Stimulated activated naive CD4-positive, alpha-beta T cell treated with Interleukin-2 at 50 U/mL for 16 hours (primary cell): Measurements from ENCODE around the gene PLEKHG7.

Experiments
- DNase-seq: peaks from one replicate; lab custom pipeline; 2025; lab: John Stamatoyannopoulos, UW

PLEKHG7 gene

GRCh38 chr12:92802906-92803305 lies 100.1 kb downstream of the PLEKHG7 start:
- DNase-seq, result no peak

- DNase-seq, result no peak
These were observed 101.1 kb downstream of the PLEKHG7 start for GRCh38 chr12:92803903-92804302.

DNA sequence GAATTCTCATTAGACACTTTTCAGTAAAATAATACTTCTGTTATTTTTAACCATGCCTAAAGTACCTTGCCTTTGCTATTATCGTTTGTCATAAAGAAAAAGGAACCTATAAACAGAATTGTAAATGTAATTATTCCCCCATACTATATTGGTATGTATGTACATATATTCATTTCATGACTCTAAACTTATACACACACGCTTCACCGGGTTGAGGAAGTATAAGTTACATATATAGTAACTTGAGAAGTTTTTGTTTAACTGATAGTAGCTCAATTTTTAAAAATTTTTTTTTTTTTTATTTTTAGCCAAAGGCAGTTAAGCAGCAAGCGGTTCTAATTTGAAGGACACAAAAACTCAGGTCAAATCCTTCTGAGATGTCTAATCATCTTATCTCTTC lies 107.6 kb downstream of the PLEKHG7 start:
- DNase-seq, result no peak

DNA sequence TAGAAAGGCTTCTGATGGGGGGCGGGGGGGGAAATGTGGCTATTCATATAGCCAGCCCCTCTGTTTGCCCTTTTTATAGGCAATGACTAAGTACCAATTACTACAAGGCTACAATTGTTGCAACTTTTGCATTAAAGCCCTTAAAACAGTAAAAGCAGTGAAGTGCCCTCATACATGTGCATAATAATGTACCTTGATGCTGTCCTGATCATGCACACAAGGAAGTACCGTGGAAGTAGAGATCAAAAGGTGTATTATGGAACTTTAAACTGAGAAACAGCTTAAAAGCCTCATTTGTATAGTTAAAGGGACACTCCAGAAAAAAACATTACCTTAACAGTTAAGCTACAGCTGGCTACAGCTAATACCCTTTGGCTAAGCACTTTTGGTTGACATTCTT lies 111.8 kb downstream of the PLEKHG7 start:
- DNase-seq, result no peak

DNA sequence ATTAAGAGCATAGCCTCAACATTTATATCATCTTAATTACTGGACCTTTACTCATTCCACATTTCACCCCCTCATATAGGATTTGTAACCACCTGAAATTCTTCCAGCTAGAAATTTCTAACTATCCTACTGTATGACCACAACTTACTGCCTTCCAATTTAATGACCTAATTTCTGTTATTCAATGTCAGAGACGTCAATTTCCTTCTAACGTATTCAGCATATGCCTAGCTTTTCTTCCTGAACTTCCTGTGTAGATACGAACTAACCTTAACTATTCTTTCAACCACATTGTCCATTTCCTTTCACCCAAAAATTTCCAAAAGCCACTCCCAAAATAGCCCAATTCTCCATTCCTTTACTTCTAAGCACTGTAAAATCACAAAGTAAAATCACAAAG lies 118.4 kb downstream of the PLEKHG7 start:
- DNase-seq, result no peak
